PFSK-1 (cell line): Measurements from ENCODE around the gene LRRC28.

Experiments
- FOXP2 ChIP-seq: optimal IDR thresholded peaks from 2 replicates; pipeline ENCODE3; 2011; ENCODE audit warnings: borderline replicate concordance, control low read depth, inconsistent platforms; ENCODE audit not compliant: insufficient read depth; ENCODE audit errors: extremely low read length, extremely low read depth
- POLR2AphosphoS5 ChIP-seq: IDR thresholded peaks from 2 replicates; pipeline ENCODE4 v1.6.1; 2012; ENCODE audit warnings: low read depth, mild to moderate bottlenecking, control low read depth, low read length, moderate library complexity
- REST ChIP-seq, 2 experiments: IDR thresholded peaks; 2 replicates each; pipeline versions ENCODE4 v1.6.1 to v1.8.0; 2011 to 2012; ENCODE audit warnings: low read depth in 2 of 2, low read length in 2 of 2, control low read depth in 1 of 2, inconsistent platforms in 1 of 2, mild to moderate bottlenecking in 1 of 2, moderate library complexity in 1 of 2; ENCODE audit not compliant: insufficient read depth in 1 of 2
- SIN3A ChIP-seq: IDR thresholded peaks from 2 replicates; pipeline ENCODE4 v1.6.1; 2012; ENCODE audit warnings: mild to moderate bottlenecking, low read length, moderate library complexity, borderline replicate concordance; ENCODE audit not compliant: insufficient read depth
- TAF1 ChIP-seq: IDR thresholded peaks from 2 replicates; pipeline ENCODE4 v1.6.1; 2012; ENCODE audit warnings: low read length, control low read depth, borderline replicate concordance; ENCODE audit not compliant: insufficient read depth

LRRC28 gene

GRCh38 chr15:99320374-99321215, 69.3 kb downstream of the LRRC28 start:
- TF ChIP-seq SIN3A = no peak

- TF ChIP-seq FOXP2 = no peak
- no peak for TF ChIP-seq POLR2AphosphoS5
- TF ChIP-seq SIN3A = no peak
- TF ChIP-seq REST (IDR thresholded peaks at IDR 0.05; ENCODE audit: insufficient read depth in 1 of 2, low read depth in 2 of 2, low read length in 2 of 2) = no peak
- TF ChIP-seq TAF1 = no peak
These were observed 70.2 kb downstream of the LRRC28 start for GRCh38 chr15:99321468-99321867.

GRCh38 chr15:99322643-99323405, 71.5 kb downstream of the LRRC28 start:
- TF ChIP-seq TAF1 (no peak), REST (IDR thresholded peaks at IDR 0.05; ENCODE audit: insufficient read depth in 1 of 2, low read depth in 2 of 2, low read length in 2 of 2) (no peak), SIN3A (no peak), POLR2AphosphoS5 (no peak), FOXP2 (no peak)

GRCh38 chr15:99324082-99324620, 72.9 kb downstream of the LRRC28 start:
- no peak for TF ChIP-seq FOXP2
- no peak for TF ChIP-seq SIN3A
- TF ChIP-seq REST (IDR thresholded peaks at IDR 0.05; ENCODE audit: insufficient read depth in 1 of 2, low read depth in 2 of 2, low read length in 2 of 2) = no peak
- TF ChIP-seq TAF1 = no peak

- TF ChIP-seq REST (IDR thresholded peaks at IDR 0.05; ENCODE audit: insufficient read depth in 1 of 2, low read depth in 2 of 2, low read length in 2 of 2) = no peak
- TF ChIP-seq FOXP2 = no peak
- no peak for TF ChIP-seq SIN3A
- no peak for TF ChIP-seq TAF1
- TF ChIP-seq POLR2AphosphoS5 = no peak
These were observed 73.4 kb downstream of the LRRC28 start for GRCh38 chr15:99324700-99325099.
